GM18951 (cell line): ENCODE data around the gene LYRM4.

ENCODE experiments used
- POLR2A ChIP-seq: IDR thresholded peaks from 4 replicates; pipeline ENCODE4 v1.6.1; 2011; ENCODE audit warnings: mild to moderate bottlenecking; ENCODE audit not compliant: insufficient read length, insufficient read depth; ENCODE audit errors: extremely low read depth
- in situ Hi-C: fragments of 300-500 bp; cut with MboI; formaldehyde crosslinking; loops from one replicate; pipeline ENCODE4 v1.12.0; 2022; ENCODE audit warnings: low sequenced_read_pairs, mixed read lengths, inconsistent platforms; ENCODE audit not compliant: unreplicated experiment

LYRM4 gene

DNA sequence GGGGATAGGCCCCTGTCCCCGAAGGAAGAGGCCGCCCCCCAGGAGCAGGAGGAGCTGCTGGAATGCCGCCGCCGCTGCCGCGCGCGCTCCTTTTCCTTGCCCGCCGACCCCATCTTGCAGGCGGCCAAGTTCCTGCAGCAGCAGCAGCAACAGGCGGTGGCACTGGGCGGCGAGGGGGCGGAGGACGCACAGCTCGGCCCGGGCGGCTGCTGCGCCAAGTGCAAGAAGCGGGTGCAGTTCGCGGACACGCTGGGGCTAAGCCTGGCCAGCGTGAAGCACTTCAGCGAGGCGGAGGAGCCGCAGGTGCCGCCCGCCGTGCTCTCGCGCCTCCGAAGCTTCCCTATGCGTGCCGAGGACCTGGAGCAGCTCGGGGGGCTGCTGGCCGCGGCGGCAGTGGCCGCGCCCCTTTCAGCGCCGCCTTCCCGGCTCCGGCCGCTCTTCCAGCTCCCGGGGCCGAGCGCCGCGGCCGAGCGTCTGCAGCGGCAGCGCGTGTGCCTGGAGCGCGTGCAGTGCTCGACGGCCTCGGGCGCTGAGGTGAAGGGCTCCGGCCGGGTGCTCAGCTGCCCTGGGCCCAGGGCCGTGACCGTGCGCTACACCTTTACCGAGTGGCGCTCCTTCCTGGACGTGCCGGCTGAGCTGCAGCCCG is 175.0 kb downstream of the LYRM4 start:
- TF ChIP-seq POLR2A = no peak
- in situ Hi-C loops = no loop called here

- no peak for TF ChIP-seq POLR2A
- in situ Hi-C loops = no loop called here
Observed at GRCh38 chr6:5084781-5085647, 175.7 kb downstream of the LYRM4 start, which contains the start of gene PPP1R3G. PPP1R3G (plus strand) TSS chr6:5085341; CDS start chr6:5085486, 145 bp downstream.

GRCh38 chr6:5084360-5084780 is 176.4 kb downstream of the LYRM4 start:
- TF ChIP-seq POLR2A = no peak
- in situ Hi-C loops = no loop called here

DNA sequence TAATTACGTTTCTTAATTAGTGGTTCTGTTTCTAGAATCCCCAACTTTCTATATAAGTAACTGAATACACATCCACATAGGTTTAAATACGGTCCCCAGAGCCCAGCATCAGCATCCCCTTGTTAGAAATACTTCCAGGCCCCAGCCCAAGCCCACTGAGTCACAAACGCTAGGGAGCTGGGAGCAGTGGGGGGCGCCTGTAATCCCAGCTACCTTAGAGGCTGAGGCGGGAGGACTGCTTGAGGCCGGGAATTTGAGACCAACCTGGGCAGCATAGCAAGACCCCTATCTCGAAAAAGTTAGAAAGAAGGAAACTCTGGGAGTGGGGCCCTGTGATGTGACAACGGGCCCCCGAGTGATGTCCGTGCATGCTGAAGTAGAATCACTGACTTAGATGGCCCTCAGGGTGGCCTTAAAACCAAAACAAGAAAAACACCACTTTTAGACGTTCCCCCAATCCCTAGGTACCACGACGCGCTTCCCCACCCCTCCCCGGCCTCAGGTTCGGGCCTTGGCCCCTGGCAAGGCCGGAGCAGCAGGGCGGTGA is 176.9 kb downstream of the LYRM4 start:
- in situ Hi-C loops = no loop called here
- TF ChIP-seq POLR2A = no peak

DNA sequence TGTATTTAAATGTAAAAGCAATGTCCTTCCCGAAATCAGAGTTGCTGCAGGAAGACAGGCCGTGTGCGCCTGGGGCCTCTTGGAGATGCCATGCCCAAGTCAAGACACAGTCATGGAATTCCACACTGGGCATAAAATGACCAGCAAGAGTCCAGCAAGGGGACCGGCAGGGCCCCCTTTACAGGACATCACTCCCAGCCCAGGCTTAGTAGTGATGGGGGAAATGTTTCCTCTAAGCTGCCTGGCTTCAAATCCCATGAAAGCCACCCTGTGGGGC is 177.5 kb downstream of the LYRM4 start:
- in situ Hi-C loops = no loop called here
- no peak for TF ChIP-seq POLR2A

DNA sequence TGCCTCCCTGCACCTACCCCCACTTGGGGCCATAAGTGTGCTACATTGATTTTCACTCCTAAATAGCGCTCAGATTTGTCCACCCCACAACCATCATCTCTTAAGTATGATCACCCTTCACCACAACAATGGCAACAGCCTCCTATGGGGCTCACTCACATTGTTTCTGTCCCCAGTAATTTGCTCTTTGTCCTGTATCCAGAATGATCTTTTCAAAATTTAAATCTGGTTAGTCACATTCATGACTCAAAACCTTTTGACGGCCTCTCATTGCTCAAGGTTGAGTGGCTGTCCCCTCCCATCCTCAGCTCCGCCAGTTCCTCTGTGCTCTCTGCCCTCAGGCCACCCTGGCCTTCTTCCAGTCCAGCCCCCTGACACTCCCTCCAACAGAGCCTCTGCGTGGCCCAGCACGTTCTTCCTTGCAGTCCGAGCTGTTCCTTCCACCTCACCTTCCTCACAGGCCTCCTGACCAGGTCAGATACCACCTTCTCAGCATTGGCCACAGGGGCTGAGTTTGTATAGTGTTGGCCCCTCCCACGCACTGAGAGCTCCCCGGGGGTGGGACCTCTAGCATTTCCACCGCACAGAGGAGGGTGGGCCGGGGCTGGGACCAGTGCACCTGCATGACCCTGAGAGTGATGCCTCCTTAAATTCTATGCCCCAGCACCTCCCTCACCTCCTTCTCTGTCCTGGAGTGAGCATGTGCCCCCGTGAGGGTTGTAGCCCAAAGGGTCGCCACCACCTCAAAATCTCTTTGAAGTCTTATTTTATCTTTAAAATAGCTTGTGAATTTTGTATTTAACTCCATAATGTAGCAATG is 178.1 kb downstream of the LYRM4 start:
- in situ Hi-C loops = no loop called here
- TF ChIP-seq POLR2A = no peak

DNA sequence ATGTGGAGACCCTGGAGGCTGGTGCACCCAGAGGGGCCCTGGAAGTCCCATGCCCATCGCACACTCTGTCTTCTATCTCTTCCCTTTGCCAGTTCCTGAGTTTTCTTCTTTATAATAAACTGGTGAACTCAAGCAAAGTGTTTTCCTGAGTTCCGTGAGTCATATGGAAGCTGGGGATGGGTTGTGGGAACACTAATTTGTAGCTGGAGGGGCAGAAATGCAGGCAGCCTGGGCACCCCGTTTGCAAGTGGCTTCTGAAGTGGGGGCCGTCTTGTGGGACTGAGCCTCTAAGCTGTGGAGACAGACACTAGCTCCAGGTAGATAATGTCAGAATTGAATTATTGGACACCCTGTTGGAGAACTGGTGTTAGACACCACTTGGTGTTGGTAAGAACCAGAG is 178.8 kb downstream of the LYRM4 start:
- TF ChIP-seq POLR2A = no peak
- in situ Hi-C loops = no loop called here

DNA sequence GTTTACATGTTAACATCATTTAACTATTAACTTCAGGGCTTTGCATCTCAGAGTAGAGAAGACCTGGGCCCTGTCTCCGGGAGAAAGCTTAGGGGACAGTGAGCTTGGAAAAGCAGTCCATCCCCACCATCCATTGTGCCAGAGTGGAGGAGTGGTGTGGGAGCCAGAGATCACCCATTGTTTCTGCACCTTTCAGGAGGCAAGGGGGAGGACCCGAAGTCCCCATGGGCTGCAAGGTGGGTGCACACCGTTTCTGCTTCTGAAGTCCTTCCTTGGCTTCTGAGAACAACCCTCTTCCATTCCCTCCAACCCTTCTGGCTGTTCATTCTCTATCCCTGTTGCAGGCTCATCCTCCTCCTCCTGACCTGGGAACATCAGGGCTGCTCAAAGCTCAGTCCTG is 179.6 kb downstream of the LYRM4 start:
- in situ Hi-C loops = no loop called here

DNA sequence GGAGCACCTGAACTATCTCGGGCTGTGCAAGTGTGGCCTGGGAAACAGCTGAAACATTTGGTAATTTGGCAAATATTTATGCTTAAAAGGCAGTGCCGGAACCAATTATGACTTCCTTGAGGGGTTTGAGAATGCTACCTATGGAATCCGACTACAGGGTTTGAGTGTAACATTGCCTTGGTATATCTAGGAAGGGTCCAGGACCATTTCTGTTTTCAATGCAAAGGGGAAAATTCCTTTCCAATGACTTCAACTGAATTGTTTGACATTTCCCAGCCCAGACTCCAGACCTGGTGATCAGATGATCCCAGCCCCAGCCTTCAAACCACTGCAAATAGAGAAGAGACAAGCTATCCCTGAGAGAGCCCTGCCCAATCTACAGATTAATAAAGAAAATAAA is 180.2 kb downstream of the LYRM4 start:
- no peak for TF ChIP-seq POLR2A
- in situ Hi-C loops = no loop called here

More for the DNA sequence above, 179.6 kb downstream of the LYRM4 start:
- TF ChIP-seq POLR2A = no peak

GRCh38 chr6:5079692-5080091 is 181.1 kb downstream of the LYRM4 start:
- in situ Hi-C loops = no loop called here
- TF ChIP-seq POLR2A = no peak

DNA sequence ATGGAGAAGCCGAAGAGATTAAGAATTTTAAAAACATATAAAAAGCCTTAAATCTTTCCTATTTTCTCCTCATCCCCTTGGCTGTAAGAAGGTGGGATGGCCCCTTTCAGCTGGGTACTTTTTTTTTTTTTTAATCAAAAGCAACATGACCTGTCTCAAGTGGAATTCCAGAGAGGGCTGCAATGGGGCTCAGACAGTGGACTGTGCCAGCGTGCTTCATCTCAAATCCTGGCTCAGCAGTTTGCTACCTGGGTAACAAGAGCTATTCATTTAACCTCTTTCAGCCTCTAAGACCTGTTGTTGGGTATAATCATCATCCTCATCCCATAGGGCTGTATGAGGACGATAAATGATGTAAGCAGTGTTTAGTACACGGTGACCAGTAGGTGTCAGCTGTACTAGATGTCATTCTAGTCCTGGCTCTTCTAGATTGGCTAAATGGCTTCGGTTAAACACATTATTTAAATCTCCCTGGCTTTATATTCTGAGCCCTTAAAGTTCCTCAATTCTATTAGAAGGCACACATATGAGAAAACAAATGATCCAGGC is 182.6 kb downstream of the LYRM4 start:
- TF ChIP-seq POLR2A = no peak
- in situ Hi-C loops = no loop called here

GRCh38 chr6:5076931-5077330 is 183.8 kb downstream of the LYRM4 start:
- in situ Hi-C loops = no loop called here
- TF ChIP-seq POLR2A = no peak

GRCh38 chr6:5073992-5074391 is 186.8 kb downstream of the LYRM4 start:
- in situ Hi-C loops = no loop called here
- no peak for TF ChIP-seq POLR2A
